ELF-1 (cell line): ENCODE results near the gene MAP7.
A peak's percentile ranks its signal among the peaks of the same experiment; 100 is the strongest.

Experiments
- DNase-seq: peaks from one replicate; pipeline ENCODE4 v3.0.0-alpha.2; 2016; ENCODE audit warnings: low read depth, low spot score

Gene MAP7

DNA sequence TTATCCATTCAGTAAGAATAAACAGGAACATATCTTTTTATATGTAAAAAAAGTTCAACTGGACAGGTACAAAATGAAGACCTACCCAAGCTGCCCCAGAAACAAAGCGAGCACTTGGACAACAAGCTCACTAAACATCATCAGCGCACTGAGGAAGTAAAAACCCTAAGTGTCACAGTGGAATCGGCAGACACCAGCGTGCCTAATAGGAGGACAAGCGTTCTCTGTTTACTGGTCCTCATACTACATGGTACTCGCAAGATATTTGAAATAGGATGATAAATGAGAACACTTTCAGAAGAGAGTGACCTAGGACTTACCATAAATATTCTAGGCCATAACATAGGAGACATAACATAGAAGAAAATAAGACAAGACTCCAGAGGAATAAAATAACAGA, 18.2 kb downstream of the MAP7 start:
- no peak for DNase-seq

DNA sequence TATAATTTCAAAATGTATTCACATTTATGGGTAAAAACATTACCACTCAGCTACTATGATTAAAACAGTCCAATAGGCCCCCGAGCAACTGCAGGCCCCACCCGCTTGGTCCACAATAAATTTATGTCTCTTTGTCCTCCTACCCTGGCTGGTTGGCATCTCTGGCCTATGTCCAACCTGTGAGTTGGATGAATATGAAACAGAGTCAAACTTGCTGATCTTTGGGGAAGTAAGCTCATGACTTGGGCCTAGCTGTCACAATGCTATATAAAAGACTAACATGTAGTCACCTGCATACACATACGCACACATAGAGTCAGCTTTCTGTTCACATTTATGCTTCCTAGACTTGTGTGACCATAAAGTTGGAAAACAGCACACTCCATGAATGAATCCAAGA, 20.5 kb downstream of the MAP7 start:
- DNase-seq = no peak

DNA sequence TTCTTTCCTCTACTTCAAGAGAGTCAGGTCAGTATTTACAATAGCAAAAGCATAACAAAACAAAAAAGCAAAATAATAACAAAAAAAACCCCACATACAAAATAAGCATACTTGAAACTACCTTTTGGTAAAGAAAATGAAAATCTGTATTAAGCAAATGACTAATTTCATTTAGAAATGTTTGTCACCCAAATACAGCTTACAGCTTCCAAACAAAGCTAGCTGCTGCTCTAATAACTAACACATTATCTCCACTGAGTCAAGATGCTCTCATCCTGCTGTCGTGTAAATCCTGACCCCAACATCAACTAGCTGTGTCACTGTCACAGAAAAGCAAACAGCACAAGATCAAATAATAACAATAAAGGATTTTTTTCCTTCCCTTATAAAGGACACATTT, 21.7 kb downstream of the MAP7 start:
- DNase-seq = no peak

GRCh38 chr6:136527831-136528230, 22.4 kb downstream of the MAP7 start:
- no peak for DNase-seq

DNA sequence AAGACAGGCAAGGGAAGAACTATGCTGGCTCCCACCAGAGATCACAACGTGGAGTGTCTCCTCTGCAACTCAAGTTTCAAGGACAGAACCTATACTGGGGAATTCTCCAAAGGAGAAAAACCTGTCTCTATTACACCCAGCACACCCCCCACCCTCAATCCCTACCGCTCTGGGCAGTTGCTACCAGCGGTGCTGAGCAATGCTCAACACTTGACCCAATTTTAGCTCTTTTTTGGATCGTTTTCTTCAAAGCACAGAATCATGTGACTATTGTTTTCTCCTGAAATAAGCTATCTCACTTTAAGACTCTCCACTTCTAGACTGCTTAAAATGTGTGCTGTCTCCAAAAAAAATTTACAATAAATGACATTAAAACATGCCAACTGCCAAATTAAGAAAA, 23.3 kb downstream of the MAP7 start:
- no peak for DNase-seq

DNA sequence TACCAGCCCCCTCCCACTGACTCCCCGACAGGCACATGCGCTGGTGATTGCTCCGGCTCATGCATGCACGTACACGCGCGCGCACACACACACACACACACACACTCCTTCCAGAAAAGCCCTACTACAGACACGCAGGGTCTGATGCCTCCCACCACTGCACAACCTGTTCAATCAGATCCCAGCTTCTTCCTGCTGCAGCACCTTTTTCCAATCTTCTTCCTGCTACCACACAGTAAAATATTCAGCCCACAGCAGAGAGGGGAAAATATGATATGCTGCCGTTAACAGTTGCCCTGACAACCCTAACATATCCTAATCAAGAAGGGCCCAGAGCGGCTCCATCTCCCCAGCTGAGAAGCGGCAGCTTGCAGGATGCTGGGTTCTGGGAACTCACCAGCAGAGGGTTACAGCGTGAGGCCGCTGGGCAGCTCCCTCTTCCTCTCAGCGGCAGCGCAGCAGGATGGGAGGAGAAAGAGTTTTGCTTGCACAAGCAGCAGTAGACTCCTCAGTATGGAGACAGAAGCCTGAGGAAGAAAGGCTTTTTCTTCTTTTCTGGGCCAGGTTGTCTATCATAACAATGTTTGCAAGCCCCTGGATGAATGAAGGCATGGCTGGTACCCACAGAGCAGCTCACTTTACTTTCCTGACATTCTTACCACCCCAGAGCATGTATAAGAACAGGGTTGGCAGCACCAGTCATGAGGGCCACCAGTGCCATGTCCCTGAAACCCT, 23.9 kb downstream of the MAP7 start:
- peak; percentile 58 for DNase-seq

- no peak for DNase-seq
These were observed 24.5 kb downstream of the MAP7 start for GRCh38 chr6:136525586-136526195.

DNA sequence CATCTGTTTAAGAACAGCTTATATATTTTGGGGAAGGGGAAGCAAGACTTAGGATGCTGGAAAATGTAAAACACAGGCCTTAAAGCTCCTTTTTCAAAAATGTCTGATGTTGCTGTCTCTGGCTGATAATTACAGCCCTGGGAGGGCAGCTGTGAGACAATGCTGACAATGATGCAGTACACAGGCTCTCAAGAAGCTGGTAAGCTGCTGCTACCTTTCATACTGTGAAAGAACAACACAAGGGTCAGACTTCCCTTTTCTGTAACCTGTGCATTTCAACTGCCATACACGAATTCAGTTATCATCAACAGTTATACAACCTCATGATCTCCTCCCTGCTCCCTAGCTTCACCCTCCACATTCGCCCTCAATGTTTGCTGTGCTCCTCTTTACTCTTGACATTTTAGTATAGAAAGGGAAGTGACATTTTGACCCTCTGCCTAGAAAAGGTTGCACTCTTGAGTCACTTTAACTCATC, 25.2 kb downstream of the MAP7 start:
- DNase-seq = no peak

DNA sequence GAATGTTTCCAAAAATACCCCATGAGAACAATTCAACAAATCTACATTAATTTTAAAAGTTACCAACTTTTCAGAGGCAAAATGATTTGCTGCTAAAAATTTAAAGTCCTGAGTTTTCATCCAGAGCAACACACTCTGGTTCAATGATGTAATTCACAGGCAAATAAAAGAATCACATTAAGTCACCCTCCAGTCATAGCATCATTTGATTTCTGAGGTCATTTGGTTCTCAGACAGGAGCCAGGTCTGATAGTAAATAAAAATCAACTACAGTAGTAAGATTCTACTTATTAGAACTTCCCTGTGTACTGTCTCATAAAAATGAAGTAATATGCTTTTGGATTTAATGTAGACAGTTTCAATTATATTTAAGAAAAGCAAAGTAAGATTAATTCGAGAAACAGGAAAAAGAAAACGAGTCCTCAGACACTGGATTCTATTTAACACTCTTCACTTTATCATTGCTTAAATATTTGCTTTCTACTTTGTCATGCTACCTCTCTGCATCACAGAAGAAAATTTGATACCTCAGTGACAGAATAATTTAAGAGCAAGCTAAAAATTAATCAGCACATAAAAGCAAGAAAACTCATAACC, 25.8 kb downstream of the MAP7 start:
- DNase-seq = no peak

DNA sequence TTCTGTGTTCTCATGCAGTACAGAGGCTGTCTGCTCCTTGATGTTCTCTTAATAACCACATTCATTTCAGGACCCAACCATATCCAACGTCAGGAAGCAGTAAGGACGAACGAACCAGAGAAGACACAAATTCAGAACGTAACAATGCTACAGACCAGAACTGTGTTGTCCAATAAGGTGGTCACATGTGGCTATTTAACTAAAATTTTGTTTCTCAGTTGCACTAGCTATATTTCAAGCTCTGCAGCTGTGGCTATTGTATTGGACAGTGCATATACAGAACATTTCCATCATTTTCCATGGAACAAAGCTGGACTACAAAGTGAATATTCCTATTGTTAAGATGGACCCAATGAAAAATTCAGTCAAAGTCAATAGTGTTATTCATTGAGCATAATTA, 27.0 kb downstream of the MAP7 start:
- DNase-seq = no peak

- no peak for DNase-seq
These were observed 27.6 kb downstream of the MAP7 start for GRCh38 chr6:136522636-136523035.

DNA sequence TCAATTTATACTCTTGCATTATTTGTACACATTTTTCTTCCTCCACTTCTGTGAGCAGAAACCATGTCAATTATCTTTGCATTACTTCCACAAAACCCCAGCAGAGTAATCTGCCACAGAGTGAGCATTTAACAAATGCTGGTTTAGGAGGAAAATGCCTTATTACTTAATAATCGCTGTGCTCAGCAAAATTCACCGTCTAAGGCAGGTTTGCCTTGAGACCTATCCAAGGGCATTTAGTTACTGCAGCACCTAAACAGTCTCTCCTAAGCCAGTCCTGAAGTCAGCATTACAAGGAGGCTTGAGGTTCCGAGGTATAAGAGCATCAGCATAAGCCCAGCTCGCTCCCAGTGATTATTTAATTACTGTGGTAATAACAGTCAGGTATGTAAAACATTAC, 28.3 kb downstream of the MAP7 start:
- DNase-seq = no peak

GRCh38 chr6:136521427-136521826, 28.8 kb downstream of the MAP7 start:
- DNase-seq = no peak

DNA sequence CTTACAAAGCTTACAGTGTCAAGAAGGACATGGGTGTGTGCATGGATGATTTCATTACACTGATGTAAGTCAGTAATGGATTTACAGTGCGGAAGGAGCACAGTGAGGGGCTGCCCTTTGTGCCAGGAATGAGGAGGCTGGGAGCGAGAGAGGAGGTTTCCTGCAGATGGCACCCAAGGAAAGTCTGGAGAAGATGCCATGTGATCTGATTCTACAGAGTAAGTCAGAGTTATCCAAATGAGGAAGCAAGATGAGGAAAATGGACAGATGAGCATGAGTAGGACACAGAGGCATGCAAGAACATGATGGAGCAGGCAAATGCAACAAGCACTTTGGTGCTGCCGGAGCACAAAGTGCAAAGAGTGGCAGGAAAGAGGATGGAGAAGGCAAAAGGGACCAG, 29.7 kb downstream of the MAP7 start:
- no peak for DNase-seq

- no peak for DNase-seq
These were observed 32.6 kb downstream of the MAP7 start for GRCh38 chr6:136517582-136517981.

DNA sequence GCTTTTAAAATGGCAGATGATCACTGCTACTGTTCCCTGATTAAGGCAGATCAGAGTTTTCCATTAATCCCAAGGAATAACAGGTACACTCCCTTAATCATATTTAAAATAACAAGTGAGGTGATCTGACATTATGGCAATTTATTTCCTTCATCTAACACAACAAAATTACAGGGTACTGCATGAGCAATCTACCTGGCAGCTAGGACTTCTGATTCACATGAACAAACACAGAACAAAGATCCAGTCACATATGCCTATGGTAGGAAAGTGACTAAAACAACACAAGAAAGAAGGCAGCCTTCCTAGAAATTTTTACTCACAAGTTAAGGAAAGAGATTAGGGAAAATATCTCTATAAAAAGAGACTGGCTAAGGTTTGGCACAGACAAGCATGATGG, 33.2 kb downstream of the MAP7 start:
- DNase-seq = no peak

GRCh38 chr6:136514591-136514990, 35.6 kb downstream of the MAP7 start:
- no peak for DNase-seq

DNA sequence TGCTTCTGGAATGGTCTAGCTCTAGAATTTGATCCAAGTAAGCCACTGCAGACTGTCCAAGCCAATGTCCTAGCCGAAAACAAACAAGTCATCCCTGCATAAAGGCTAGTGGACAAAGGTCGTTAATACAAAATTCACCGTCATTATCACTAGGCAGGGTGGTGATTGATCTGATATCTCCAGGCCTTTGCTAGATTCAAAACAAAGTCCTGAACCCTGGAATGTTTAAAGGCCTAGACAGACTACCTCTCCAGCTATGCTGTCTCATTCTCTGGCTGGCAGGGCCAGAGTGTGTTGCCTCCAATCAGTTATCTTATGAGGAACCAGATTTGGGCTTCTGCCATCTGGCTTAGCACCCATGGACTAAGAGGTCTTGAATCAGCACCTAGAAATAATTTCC, 38.3 kb downstream of the MAP7 start:
- DNase-seq = no peak

DNA sequence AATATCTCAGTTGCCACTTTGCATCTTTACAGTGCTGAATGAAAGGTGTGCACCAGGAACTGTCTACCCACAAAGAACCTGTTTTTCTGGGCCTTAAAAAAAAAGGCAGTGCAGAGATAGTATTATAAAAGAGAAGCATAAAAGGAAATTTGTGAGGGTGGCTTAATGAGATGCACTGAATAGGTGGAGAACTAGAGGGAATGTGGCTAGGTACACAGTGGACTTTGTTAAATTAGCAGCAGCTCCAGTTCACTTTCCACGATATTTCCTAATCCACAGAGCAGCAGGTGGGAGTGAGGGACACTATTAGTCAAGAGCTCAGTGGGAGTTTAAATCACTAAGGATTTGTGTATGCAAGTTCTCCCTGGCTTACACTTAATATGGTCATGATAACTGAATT, 38.8 kb downstream of the MAP7 start:
- no peak for DNase-seq

DNA sequence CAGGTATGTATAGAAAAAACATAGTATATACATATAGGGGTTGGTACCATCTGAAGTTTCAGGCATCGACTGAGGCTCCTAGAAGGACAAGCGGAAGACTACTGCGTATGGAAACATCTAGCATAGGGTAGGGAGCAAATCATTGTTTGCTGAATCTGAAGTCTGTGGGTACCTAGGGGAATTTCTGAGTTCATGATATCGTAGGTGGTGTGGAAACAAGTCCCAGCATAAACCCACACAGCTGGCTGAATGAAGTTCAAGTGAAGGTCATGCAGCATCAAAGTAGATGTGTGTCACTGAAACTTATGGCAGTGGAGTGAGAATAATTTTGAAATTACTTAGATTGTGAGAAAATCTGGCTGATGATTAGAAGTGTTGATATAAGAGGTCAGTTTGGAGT, 39.4 kb downstream of the MAP7 start:
- no peak for DNase-seq

DNA sequence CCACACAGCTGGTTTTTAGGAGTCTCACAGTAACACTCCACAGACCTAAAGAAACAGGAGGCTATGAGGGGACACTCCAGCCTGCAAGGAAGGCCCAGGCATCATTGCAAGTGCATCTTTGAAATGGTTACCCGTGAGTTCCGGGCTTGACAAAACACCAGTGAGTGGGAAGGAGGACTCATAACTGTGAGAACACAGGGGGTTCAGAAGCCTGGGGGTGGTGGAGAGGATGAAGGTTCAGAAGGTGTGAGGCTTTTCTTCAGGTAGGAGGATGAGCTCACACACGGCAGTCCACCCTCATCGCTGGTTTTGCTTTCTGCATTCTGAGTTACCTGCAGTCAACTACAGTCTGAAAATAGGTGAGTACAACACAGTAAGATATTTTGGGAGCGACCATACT, 39.9 kb downstream of the MAP7 start:
- DNase-seq = no peak

DNA sequence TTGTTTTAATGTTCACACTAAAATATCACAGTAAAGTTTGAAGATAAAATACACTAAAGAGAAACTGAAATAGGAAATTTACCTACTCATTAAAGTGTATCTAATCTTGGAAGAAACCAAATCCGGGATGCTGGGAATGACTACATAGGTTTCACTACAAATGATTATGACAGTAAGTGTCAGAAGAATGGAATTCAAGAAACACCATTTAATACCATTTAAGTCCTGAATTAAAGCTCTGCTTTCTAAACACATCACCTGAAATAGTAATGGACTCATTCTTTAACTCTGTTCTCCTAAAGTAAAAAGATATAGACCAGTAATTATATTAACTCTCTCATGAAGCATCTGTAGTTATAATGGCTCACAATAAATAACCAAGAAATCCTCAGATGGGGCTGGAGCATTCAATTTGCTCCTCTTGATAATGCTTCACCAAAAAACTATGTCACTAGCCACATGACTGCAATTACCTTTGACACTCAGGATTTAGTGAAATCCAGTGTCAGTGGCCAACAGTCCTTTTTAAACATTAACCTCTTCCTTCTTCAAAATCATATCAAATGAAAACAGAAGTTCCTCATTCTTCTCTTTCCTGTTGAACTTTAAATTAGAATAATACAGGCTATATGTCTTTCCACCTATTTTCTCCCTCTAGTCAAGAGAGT, 41.4 kb downstream of the MAP7 start:
- no peak for DNase-seq
